Measurements from ENCODE around the gene ADISSP.

- TF ChIP-seq, protein P1, sequence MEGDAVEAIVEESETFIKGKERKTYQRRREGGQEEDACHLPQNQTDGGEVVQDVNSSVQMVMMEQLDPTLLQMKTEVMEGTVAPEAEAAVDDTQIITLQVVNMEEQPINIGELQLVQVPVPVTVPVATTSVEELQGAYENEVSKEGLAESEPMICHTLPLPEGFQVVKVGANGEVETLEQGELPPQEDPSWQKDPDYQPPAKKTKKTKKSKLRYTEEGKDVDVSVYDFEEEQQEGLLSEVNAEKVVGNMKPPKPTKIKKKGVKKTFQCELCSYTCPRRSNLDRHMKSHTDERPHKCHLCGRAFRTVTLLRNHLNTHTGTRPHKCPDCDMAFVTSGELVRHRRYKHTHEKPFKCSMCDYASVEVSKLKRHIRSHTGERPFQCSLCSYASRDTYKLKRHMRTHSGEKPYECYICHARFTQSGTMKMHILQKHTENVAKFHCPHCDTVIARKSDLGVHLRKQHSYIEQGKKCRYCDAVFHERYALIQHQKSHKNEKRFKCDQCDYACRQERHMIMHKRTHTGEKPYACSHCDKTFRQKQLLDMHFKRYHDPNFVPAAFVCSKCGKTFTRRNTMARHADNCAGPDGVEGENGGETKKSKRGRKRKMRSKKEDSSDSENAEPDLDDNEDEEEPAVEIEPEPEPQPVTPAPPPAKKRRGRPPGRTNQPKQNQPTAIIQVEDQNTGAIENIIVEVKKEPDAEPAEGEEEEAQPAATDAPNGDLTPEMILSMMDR (IDR thresholded peaks at IDR 0.05; ENCODE audit: low read length) = no peak
- no peak for TF ChIP-seq EZH2 (IDR thresholded peaks at IDR 0.05; ENCODE audit: borderline replicate concordance, low read length)
Observed at GRCh38 chr20:3783068-3783489, 15.5 kb upstream of the ADISSP start.

All from OCI-LY1 (cell line).